ENCODE measurements around the gene LHFPL3.
"Not testable (repeated sequence)": the region's sequence is repeated elsewhere in the genome, so short reads cannot be mapped to it uniquely, and the experiment has no call there.

DNA sequence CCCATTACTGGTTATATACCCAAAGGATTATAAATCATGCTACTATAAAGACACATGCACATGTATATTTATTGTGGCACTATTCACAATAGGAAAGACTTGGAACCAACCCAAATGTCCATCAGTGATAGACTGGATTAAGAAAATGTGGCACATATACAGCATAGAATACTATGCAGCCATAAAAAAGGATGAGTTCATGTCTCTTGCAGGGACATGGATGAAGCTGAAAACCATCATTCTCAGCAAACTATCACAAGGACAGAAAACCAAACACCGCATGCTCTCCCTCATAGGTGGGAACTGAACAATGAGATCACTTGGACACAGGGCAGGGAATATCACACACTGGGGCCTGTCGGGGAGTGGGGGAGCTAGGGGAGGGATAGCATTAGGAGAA lies 392.6 kb downstream of the LHFPL3 start:
- TF ChIP-seq, protein P1, sequence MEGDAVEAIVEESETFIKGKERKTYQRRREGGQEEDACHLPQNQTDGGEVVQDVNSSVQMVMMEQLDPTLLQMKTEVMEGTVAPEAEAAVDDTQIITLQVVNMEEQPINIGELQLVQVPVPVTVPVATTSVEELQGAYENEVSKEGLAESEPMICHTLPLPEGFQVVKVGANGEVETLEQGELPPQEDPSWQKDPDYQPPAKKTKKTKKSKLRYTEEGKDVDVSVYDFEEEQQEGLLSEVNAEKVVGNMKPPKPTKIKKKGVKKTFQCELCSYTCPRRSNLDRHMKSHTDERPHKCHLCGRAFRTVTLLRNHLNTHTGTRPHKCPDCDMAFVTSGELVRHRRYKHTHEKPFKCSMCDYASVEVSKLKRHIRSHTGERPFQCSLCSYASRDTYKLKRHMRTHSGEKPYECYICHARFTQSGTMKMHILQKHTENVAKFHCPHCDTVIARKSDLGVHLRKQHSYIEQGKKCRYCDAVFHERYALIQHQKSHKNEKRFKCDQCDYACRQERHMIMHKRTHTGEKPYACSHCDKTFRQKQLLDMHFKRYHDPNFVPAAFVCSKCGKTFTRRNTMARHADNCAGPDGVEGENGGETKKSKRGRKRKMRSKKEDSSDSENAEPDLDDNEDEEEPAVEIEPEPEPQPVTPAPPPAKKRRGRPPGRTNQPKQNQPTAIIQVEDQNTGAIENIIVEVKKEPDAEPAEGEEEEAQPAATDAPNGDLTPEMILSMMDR (IDR thresholded peaks at IDR 0.05) = not testable (repeated sequence)
- TF ChIP-seq POLR2A (IDR thresholded peaks at IDR 0.05) = not testable (repeated sequence)

Measured in adrenal gland (tissue), 5 donors.